Upper lobe of left lung (tissue), 4 donors: ENCODE results near the gene EFNA5.

Source experiments
- EP300 ChIP-seq, 4 donors: sonication (generic); formaldehyde crosslinking; IDR thresholded peaks; one replicate each; pipeline ENCODE4 v1.5.1; 2017; ENCODE audit warnings: antibody characterized with exemption in 4 of 4, control low read depth in 2 of 4
- POLR2A ChIP-seq, 4 donors: fragments of 450-650 bp; IDR thresholded peaks; one replicate each; pipeline ENCODE4 v1.5.1; 2016 to 2017; ENCODE audit warnings: antibody characterized with exemption in 4 of 4, mild to moderate bottlenecking in 2 of 4
- POLR2AphosphoS5 ChIP-seq, 2 donors: sonication (generic); formaldehyde crosslinking; IDR thresholded peaks; one replicate each; pipeline ENCODE4 v1.5.1; 2017; ENCODE audit warnings: antibody characterized with exemption in 2 of 2
- TF ChIP-seq, protein P1 (sequence below), 6 experiments: fragments of 450-650 bp in 4 of 6; fragments of 200-600 bp in 2 of 6; sonication (generic) in 2 of 6; IDR thresholded peaks; one replicate each; pipeline ENCODE4 v1.5.1; 2016 to 2019; ENCODE audit warnings: antibody characterized with exemption in 6 of 6

DNA sequence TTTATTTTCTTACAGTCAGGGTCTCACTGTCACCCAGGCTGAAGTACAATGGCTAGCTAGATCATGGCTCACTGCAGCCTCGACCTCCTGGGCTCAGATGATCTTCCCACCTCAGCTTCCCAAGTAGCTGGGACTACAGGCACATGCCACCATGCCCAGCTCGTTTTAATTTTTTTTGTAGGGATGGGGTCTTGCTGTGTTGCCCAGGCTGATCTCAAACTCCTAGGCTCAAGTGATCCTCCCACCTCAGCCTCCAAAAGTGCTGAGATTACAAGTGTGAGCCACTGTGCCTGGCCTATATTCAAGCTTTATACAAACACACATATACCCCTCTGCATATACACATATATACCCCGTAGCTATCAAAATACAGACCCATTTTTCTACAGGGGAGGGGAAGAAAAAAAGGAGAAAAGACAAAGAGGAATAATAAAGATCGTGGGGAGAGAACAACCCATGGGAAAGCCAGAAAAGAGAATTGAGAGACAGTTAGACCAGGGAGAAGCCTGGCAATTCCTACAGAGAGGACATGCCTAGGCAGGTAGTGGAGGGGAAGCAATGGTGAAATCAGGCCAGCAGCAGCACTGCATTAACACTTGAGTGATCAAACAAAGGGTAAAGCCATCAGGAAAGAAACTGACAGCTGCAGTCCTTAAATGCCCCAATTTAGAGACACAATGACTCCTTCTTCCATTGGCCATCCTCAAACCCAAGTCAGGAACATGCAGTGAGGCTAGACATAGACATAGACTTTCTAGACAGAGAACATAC lies 102.7 kb downstream of the EFNA5 start:
- TF ChIP-seq, protein P1, sequence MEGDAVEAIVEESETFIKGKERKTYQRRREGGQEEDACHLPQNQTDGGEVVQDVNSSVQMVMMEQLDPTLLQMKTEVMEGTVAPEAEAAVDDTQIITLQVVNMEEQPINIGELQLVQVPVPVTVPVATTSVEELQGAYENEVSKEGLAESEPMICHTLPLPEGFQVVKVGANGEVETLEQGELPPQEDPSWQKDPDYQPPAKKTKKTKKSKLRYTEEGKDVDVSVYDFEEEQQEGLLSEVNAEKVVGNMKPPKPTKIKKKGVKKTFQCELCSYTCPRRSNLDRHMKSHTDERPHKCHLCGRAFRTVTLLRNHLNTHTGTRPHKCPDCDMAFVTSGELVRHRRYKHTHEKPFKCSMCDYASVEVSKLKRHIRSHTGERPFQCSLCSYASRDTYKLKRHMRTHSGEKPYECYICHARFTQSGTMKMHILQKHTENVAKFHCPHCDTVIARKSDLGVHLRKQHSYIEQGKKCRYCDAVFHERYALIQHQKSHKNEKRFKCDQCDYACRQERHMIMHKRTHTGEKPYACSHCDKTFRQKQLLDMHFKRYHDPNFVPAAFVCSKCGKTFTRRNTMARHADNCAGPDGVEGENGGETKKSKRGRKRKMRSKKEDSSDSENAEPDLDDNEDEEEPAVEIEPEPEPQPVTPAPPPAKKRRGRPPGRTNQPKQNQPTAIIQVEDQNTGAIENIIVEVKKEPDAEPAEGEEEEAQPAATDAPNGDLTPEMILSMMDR (IDR thresholded peaks at IDR 0.05): no peak
- TF ChIP-seq POLR2AphosphoS5 (IDR thresholded peaks at IDR 0.05) (no peak), POLR2A (IDR thresholded peaks at IDR 0.05) (no peak), EP300 (IDR thresholded peaks at IDR 0.05) (no peak)
